AG09309 (cell line): ENCODE data around the gene RECK.

Source experiments
- DNase-seq: peaks from one replicate; pipeline ENCODE4 v3.0.0-alpha.2; 2010; ENCODE audit warnings: low read depth
- H3K4me3 ChIP-seq: 2 replicates; pipeline ENCODE4 v1.5.1; 2011; ENCODE audit warnings: mild to moderate bottlenecking, low read depth, low read length, moderate library complexity; ENCODE audit not compliant: control insufficient read depth
- TF ChIP-seq, protein P1 (sequence below): IDR thresholded peaks from 2 replicates; pipeline ENCODE4 v1.5.1; 2011; ENCODE audit warnings: mild to moderate bottlenecking, low read depth, low read length, inconsistent platforms; ENCODE audit not compliant: insufficient read depth, control insufficient read depth; ENCODE audit errors: missing control alignments

Gene RECK

DNA sequence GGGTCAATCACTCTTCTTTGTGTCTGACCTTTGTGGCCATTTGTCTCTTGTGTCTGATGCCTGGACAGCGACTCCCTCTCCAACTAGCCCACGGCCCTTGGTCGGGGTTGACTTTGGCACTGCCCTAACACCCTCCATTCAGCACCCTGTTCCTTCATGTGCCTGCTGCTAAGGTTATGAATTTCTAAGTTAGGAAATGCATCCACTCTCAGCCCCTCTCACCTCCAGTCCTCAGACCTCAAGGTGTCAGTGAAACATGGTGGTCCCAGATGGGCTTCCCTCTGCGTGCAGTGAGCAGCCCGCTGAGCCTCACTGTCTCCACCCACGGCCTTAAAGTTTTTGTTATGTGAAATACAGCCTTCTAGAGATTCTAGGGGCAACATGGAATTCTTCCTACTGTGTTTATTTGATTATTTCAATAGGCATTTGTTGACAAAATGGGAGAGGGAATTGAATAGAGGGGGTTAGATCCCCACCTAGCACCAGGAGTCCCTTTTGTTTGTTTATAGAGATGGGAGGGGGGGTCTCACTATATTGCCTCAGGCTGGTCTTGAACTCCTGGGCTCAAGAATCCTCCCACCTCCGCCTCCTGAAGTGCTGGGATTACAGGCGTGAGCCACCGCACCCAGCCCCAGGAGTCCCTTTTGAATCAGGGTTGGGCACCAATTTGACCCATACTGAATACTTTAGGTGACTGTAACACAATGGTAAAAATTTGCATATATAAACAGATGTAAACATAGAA lies 98.2 kb downstream of the RECK start:
- TF ChIP-seq, protein P1, sequence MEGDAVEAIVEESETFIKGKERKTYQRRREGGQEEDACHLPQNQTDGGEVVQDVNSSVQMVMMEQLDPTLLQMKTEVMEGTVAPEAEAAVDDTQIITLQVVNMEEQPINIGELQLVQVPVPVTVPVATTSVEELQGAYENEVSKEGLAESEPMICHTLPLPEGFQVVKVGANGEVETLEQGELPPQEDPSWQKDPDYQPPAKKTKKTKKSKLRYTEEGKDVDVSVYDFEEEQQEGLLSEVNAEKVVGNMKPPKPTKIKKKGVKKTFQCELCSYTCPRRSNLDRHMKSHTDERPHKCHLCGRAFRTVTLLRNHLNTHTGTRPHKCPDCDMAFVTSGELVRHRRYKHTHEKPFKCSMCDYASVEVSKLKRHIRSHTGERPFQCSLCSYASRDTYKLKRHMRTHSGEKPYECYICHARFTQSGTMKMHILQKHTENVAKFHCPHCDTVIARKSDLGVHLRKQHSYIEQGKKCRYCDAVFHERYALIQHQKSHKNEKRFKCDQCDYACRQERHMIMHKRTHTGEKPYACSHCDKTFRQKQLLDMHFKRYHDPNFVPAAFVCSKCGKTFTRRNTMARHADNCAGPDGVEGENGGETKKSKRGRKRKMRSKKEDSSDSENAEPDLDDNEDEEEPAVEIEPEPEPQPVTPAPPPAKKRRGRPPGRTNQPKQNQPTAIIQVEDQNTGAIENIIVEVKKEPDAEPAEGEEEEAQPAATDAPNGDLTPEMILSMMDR: no peak
- no peak overlapping the region for H3K4me3 ChIP-seq
- DNase-seq: no peak

DNA sequence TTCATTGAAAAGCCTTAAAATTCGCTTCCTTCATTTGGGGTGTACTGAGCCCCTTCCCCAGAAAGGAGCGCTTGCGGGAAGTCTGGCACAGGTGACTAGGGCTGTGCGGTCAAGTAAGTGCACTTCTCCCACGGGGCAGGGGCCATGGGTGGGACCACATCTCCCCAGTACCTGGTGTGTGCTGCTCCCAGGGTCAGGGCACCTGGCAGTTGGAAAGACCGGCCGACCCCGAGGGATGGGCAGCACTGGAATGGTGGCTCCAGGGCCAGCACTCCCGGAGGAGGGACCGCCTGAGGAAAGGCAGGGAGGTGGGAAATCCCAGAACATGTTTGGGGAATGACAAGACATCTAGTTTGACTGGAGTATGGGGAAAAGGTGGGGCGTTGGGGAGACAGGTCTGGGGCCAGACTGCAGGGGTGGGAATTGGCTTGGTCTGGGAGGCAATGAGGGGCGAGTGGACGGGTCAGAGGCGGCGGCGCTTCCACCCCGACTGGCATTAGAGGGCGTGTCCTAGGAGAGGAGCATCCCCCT lies 99.1 kb downstream of the RECK start:
- H3K4me3 ChIP-seq: peak overlapping the region; percentile 48
- TF ChIP-seq, protein P1: no peak
- no peak for DNase-seq

DNA sequence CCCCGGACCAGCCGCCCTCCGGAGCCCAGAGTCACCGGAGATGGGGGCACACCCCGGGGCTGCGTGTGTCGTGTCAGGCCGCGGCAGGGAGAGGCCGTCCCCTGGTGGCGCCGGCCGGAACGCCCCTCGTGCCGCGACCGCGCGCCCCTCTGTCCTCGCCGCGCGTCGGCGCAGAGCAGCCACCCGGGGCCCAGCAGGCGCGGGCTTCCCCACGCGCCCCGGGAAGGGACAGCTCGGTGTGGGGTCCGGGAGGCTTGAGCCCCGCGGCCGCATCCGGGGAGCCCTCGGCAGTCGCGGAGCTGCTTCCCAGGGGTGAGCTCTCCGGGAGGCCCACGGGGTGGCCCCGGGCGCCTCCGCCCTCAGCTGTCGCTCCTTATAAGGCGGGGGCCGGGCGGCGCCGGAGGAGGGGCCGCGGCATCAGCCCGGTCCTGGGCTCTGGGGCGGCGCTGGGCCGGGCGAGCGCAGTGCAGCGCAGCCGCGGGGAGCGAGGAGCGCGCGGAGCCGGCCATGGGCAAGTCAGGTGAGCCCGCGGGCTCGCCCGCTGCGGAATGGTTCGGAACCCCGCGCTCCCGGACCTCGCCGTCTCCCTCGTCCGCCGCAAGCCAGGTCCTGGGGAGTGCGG lies 99.7 kb downstream of the RECK start, which contains the start of gene GLIPR2:
TSS of gene GLIPR2 (plus strand) at position 462 of the 622 bp plus-strand sequence. CDS start at position 508, 46 bp downstream.
- TF ChIP-seq, protein P1: no peak
- DNase-seq: no peak

DNA sequence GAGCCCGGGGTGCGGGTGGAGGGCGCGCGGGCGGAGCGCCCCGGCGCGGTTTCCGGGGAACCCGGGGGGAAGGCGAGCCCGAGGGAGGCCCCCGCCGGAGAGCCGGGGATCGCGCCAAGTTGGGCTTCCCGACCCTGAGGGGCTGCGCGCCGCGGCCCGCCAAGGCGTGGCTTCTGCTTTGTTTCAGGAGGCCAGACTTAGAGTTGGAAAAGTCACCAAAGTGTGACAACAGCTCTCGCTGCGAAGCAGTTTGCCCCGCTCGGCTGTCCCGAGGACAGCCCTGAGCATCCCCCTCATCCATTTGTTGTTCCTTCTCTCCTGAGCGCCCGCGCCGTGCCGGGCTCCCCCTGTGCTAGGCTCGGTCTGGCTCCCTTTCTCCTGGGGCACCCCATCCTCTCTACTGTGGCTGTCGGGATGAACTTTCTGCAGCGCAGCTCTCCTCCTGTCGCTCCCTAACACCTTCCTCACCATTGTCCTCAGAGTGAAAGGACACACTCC lies 100.2 kb downstream of the RECK start:
- peak overlapping the region; percentile 48 for H3K4me3 ChIP-seq
- TF ChIP-seq, protein P1: no peak
- no peak for DNase-seq

More for the DNA sequence above, 99.7 kb downstream of the RECK start, which contains the start of gene GLIPR2:
- peak within 1 kb of the TSS; percentile 48 for H3K4me3 ChIP-seq

DNA sequence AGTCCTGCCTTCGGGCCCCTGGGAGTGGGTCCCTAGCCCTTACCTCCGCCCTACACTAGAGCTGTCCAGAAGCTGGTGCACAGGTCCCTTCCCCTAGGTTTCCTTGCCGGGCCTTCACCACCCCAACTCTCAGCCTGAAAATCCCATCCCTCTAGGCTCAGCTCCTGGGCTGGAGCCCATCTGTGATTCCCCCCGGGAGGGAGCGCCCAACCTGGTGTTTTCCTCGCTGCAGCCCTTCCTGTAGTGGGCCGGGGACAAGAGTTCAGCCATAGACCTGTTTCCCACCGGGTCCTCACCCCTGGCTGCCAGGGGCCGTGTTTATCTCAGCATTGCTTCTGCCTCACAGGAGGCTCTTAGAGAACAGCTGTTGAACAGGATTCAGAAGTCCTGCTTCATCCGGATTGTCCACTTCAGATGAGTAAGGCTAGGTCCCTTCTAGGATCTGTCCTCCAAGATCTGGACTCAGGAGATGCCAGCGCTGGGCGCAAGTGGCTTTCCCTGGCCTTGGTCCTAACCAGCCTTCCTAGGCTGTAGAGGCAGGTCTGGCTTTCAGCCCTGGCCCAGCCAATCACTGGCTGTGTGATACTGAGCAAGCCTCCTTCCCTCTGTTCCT lies 100.8 kb downstream of the RECK start:
- TF ChIP-seq, protein P1: no peak
- peak overlapping the region; percentile 48 for H3K4me3 ChIP-seq

DNA sequence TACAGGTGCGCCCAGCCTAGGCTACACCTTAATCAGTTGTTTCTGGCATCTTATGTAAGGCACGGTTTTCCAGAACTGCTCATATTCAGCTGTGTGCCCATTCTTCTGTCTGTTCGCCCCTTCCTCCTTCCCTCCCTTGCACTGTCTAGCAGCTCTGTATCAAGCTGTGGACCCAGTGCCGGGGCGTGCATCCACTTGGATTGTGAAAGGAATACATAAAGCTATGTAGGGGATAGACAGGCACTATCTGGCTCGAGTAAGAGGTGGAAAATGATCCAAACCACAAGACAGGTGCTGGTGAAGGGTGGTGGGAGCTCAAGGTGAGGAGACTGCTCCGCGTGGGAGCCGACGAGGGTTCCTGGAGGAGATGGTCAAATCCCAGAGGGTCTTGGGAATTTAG lies 101.8 kb downstream of the RECK start:
- no peak for DNase-seq
- TF ChIP-seq, protein P1: no peak
- H3K4me3 ChIP-seq: no peak overlapping the region

More for the DNA sequence above, 100.8 kb downstream of the RECK start:
- no peak for DNase-seq
